GM19455 (cell line): ENCODE results near the gene TOP2B.
A peak's percentile ranks its signal among the peaks of the same experiment; 100 is the strongest.

Experiments
- ATAC-seq: cut with Tn5 transposase; IDR thresholded peaks from one replicate; pipeline ENCODE4 v1.9.1; 2021; ENCODE audit not compliant: unreplicated experiment

TOP2B gene

GRCh38 chr3:25619382-25619781, 45.3 kb downstream of the TOP2B start:
- no peak for ATAC-seq

- no peak for ATAC-seq
Observed at GRCh38 chr3:25618028-25618427, 46.7 kb downstream of the TOP2B start.

- no peak for ATAC-seq
Observed at GRCh38 chr3:25611193-25611592, 53.5 kb downstream of the TOP2B start.

- ATAC-seq, result no peak
Observed at GRCh38 chr3:25610779-25611178, 53.9 kb downstream of the TOP2B start.

- no peak for ATAC-seq
Observed at GRCh38 chr3:25610167-25610566, 54.5 kb downstream of the TOP2B start.

GRCh38 chr3:25604107-25604805, 60.5 kb downstream of the TOP2B start:
- ATAC-seq, result no peak

GRCh38 chr3:25603703-25604102, 61.0 kb downstream of the TOP2B start:
- ATAC-seq, result no peak

GRCh38 chr3:25597535-25598101, 67.1 kb downstream of the TOP2B start:
- ATAC-seq, result no peak

- ATAC-seq, result peak; percentile 54
Observed at GRCh38 chr3:25594007-25594502, 70.7 kb downstream of the TOP2B start.

GRCh38 chr3:25593001-25593400, 71.7 kb downstream of the TOP2B start:
- no peak for ATAC-seq

- no peak for ATAC-seq
Observed at GRCh38 chr3:25592510-25592968, 72.2 kb downstream of the TOP2B start.

- no peak for ATAC-seq
Observed at GRCh38 chr3:25589783-25590258, 74.9 kb downstream of the TOP2B start.

- ATAC-seq, result no peak
Observed at GRCh38 chr3:25589104-25589782, 75.5 kb downstream of the TOP2B start.

- no peak for ATAC-seq
Observed at GRCh38 chr3:25588441-25589103, 76.1 kb downstream of the TOP2B start.

GRCh38 chr3:25587975-25588374, 76.7 kb downstream of the TOP2B start:
- ATAC-seq, result no peak

- ATAC-seq, result no peak
Observed at GRCh38 chr3:25587526-25587925, 77.2 kb downstream of the TOP2B start.

GRCh38 chr3:25587094-25587493, 77.6 kb downstream of the TOP2B start:
- ATAC-seq, result no peak

- no peak for ATAC-seq
Observed at GRCh38 chr3:25586553-25586952, 78.2 kb downstream of the TOP2B start.

GRCh38 chr3:25586167-25586505, 78.6 kb downstream of the TOP2B start:
- no peak for ATAC-seq

- ATAC-seq, result no peak
Observed at GRCh38 chr3:25585361-25586166, 79.1 kb downstream of the TOP2B start.
